ENCODE results near the gene CRAT.
"Not testable (repeated sequence)": the region's sequence is repeated elsewhere in the genome, so short reads cannot be mapped to it uniquely, and the experiment has no call there.

- TF ChIP-seq CTCF (IDR thresholded peaks at IDR 0.05 in 4 of 5, conservative IDR thresholded peaks at IDR 0.05 in 1 of 5); POLR2A (IDR thresholded peaks at IDR 0.05): not testable (repeated sequence)
These were observed 1.9 kb upstream of the CRAT start for GRCh38 chr9:129112526-129112925.

Data from gastrocnemius medialis (tissue), 4 donors.